ENCODE results near the gene TIMELESS.

DNA sequence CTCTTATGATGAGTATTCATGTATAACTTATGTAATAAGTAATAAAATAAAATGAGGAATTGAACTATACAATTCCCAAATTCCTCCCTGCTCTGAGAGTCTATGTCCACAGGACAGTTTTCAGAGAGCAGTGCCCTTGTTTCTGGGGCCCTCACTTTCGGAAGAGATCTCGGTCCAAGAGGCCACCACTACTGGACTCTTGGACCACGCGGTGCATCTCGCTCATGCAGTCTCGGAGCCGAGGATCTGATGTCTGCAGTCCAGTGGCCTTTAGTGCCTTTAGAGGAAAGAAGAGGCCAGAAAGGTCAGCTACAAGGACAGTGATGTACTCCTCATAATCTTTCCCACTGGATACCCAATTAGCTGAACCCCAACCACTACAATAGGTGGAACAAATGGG, 30.4 kb upstream of the TIMELESS start:
- TF ChIP-seq, protein P1, sequence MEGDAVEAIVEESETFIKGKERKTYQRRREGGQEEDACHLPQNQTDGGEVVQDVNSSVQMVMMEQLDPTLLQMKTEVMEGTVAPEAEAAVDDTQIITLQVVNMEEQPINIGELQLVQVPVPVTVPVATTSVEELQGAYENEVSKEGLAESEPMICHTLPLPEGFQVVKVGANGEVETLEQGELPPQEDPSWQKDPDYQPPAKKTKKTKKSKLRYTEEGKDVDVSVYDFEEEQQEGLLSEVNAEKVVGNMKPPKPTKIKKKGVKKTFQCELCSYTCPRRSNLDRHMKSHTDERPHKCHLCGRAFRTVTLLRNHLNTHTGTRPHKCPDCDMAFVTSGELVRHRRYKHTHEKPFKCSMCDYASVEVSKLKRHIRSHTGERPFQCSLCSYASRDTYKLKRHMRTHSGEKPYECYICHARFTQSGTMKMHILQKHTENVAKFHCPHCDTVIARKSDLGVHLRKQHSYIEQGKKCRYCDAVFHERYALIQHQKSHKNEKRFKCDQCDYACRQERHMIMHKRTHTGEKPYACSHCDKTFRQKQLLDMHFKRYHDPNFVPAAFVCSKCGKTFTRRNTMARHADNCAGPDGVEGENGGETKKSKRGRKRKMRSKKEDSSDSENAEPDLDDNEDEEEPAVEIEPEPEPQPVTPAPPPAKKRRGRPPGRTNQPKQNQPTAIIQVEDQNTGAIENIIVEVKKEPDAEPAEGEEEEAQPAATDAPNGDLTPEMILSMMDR (IDR thresholded peaks at IDR 0.05), result no peak
- TF ChIP-seq POLR2AphosphoS5 (IDR thresholded peaks at IDR 0.05), result no peak
